Stimulated activated naive B cell treated with anti-CD40 and anti-IgM and Interleukin-4, amounts not matched to agents 10 μg/mL and 1 μg/mL and 100 μg/mL, for 72 hours (primary cell): Measurements from ENCODE around the gene CCBE1.

Experiments
- ATAC-seq, 2 donors: fragments of 150-1000 bp; cut with Tn5 transposase; replicated peaks; 2 replicates each; pipeline ENCODE4 v1.10.0; 2021; ENCODE audit warnings: moderate library complexity in 1 of 2
- DNase-seq: peaks from one replicate; pipeline ENCODE4 v3.0.0; 2021
- H3K27ac Mint-ChIP-seq: one replicate; pipeline ENCODE4 v1.8.0; 2022; ENCODE audit warnings: mild to moderate bottlenecking, mixed read lengths
- H3K27me3 Mint-ChIP-seq, 2 donors: one replicate each; pipeline ENCODE4 v1.8.0; 2022; ENCODE audit warnings: mixed read lengths in 2 of 2
- H3K36me3 Mint-ChIP-seq, 2 donors: one replicate each; pipeline ENCODE4 v1.8.0; 2022; ENCODE audit warnings: mixed read lengths in 2 of 2, mild to moderate bottlenecking in 1 of 2
- H3K4me1 Mint-ChIP-seq, 2 donors: one replicate each; pipeline ENCODE4 v1.8.0; 2022; ENCODE audit warnings: mixed read lengths in 2 of 2, mild to moderate bottlenecking in 1 of 2
- H3K4me3 Mint-ChIP-seq, 2 donors: one replicate each; pipeline ENCODE4 v1.8.0; 2022; ENCODE audit warnings: mild to moderate bottlenecking in 2 of 2, mixed read lengths in 2 of 2, moderate library complexity in 1 of 2
- H3K9me3 Mint-ChIP-seq, 2 donors: one replicate each; pipeline ENCODE4 v1.8.0; 2022; ENCODE audit warnings: mixed read lengths in 2 of 2, mild to moderate bottlenecking in 1 of 2

CCBE1 gene

GRCh38 chr18:59704146-59704545, 6.9 kb upstream of the CCBE1 start:
- H3K9me3 Mint-ChIP-seq = no peaks in the 10 kb centered on the region
- ATAC-seq = no peak
- no peak overlapping the region for H3K4me3 Mint-ChIP-seq
- H3K36me3 Mint-ChIP-seq = no peaks in the 10 kb centered on the region
- no peaks in the 10 kb centered on the region for H3K4me1 Mint-ChIP-seq
- DNase-seq = no peak
- no peak overlapping the region for H3K27ac Mint-ChIP-seq
- peaks cover under 1 to 20% of the 10 kb centered on the region in 2 donors for H3K27me3 Mint-ChIP-seq

GRCh38 chr18:59701272-59701671, 4.0 kb upstream of the CCBE1 start:
- H3K27ac Mint-ChIP-seq = no peak overlapping the region
- peaks cover 28 to 34% of the 10 kb centered on the region in 2 donors for H3K27me3 Mint-ChIP-seq
- no peak overlapping the region for H3K4me3 Mint-ChIP-seq
- ATAC-seq (no peak), DNase-seq (no peak)
- H3K9me3 Mint-ChIP-seq = no peaks in the 10 kb centered on the region
- H3K4me1 Mint-ChIP-seq = peaks cover 10 to 18% of the 10 kb centered on the region in 2 donors
- H3K36me3 Mint-ChIP-seq = no peaks in the 10 kb centered on the region

- ATAC-seq (no peak), DNase-seq (no peak)
- Mint-ChIP-seq H3K9me3 (no peaks in the 10 kb centered on the region), H3K4me3 (no peak overlapping the region), H3K36me3 (no peaks in the 10 kb centered on the region), H3K27me3 (peaks cover 35 to 39% of the 10 kb centered on the region in 2 donors), H3K27ac (peak overlapping the region; percentile 11), H3K4me1 (peaks cover 14 to 21% of the 10 kb centered on the region in 2 donors)
Measured at GRCh38 chr18:59700535-59700967, 3.3 kb upstream of the CCBE1 start.

DNA sequence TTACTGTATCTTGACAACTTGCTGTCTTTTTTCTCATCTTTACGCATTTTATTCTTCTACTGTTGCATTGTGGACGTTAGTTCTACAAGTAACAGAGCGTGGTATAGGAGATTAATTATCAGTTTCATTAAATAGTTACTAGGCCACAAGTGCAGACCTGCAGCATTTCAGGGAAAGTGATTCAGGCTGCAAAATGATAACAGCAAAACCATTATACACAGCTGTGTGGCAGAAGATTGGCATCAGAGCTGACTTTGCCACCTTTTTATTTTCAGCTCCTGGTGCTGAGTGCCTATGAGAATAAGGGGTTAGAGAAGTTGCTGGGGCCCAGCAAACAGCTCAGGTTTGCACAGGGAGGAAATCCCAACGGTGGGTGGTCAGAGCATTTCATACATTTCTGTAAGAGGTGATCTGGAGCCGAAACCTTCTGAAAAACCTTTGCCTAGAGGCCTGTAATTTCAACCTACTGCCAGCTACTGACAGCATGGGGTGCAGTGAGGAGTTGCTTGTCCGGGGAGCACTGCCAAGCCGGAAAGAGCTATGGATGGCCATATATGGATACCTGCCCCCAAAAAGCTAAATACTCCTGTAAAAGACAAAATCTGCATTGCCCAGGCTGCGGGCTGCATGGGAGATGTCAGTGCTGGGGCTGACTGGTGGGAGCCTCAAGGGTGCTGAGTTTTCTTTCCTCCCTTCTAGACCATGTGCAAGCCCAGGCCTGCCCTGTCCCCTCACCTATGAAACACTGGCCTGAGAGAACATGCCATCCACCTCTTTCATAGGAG, 2.7 kb upstream of the CCBE1 start:
- no peaks in the 10 kb centered on the region for H3K9me3 Mint-ChIP-seq
- H3K36me3 Mint-ChIP-seq = no peaks in the 10 kb centered on the region
- no peak overlapping the region for H3K4me3 Mint-ChIP-seq
- no peak for ATAC-seq
- H3K27ac Mint-ChIP-seq = peak overlapping the region; percentile 11
- H3K4me1 Mint-ChIP-seq = peaks cover 14 to 21% of the 10 kb centered on the region in 2 donors
- DNase-seq = no peak
- peaks cover 41 to 45% of the 10 kb centered on the region in 2 donors for H3K27me3 Mint-ChIP-seq

DNA sequence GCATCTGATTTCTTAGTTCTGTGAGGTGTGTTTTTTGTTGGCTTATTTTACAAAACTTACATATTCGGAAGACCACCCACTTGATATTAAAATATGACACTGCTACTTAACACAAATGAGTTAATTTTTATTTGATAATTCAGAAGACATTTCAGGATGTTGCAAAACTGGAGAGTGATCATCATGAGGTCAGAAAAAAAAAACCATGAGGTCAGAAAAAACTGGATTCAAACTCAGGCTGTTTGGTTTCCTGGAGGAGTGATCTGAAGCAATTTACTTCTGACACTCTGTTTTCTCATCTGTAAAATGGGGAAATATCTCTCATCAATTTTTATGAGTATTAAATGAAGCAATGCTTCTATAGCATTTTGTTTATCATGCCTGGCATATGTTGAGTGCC, 1.8 kb upstream of the CCBE1 start:
- H3K27ac Mint-ChIP-seq = no peak overlapping the region
- no peak for DNase-seq

DNA sequence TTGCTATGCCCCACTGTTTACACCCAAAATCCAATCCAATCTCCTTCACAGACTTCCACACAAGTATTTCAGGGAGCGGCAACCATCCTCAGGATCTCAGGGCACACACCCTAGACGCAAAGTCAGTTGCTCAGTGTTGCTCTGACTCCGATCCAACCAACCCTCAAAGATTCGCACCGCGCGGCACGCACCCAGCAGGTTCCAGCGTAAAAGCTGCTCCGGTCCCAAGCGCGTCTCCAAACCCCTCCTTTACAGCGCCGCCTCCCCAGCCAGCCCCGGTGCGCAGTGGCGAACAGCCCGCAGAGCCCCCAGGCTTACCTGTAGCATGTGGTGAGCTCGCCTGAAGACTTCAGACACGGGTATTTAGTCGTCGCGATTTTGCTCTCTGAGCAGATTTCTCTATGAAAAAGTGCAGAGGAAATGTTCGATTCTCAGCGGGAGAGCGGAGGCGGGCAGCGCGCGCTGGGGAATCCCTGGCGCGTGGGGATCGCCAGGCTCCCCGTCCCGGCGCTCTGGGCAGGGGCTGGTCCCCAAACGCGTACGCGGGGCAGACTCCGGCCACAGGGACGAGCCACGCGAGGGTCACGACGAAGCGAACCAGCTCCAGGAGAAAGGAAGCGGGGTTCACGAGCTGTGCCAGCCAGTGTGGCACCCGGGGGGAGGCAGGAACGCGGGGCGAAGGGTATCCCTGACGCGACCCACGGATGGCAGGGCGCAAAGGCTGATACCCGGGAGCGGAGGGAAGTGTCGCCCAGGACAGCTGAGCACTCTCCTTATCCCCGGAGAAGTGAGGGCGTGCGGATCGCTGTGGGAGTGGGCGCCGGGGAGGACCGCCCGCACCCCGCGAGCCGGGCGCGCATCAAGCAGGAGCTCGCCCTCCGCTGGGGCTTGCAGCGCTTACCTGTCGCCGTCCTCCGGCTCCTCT, 650 bp downstream of the CCBE1 start:
- no peaks in the 10 kb centered on the region for H3K36me3 Mint-ChIP-seq
- no peak for DNase-seq
- ATAC-seq = peak; percentile 39 to 41
- H3K27me3 Mint-ChIP-seq = peaks cover 57 to 68% of the 10 kb centered on the region in 2 donors
- H3K4me1 Mint-ChIP-seq = peaks cover 14 to 21% of the 10 kb centered on the region in 2 donors
- H3K27ac Mint-ChIP-seq = no peak overlapping the region
- H3K4me3 Mint-ChIP-seq = peak overlapping the region; percentile 37 to 67
- no peaks in the 10 kb centered on the region for H3K9me3 Mint-ChIP-seq

More for the DNA sequence above, 1.8 kb upstream of the CCBE1 start:
- no peak for ATAC-seq
- Mint-ChIP-seq H3K9me3 (no peaks in the 10 kb centered on the region), H3K4me1 (peaks cover 14 to 21% of the 10 kb centered on the region in 2 donors), H3K27me3 (peaks cover 50 to 53% of the 10 kb centered on the region in 2 donors), H3K36me3 (no peaks in the 10 kb centered on the region), H3K4me3 (no peak overlapping the region)

GRCh38 chr18:59695551-59695950, 1.7 kb downstream of the CCBE1 start:
- Mint-ChIP-seq H3K9me3 (no peaks in the 10 kb centered on the region), H3K27ac (no peak overlapping the region), H3K4me1 (peaks cover 14 to 21% of the 10 kb centered on the region in 2 donors), H3K36me3 (no peaks in the 10 kb centered on the region), H3K4me3 (no peak overlapping the region), H3K27me3 (peaks cover 59 to 78% of the 10 kb centered on the region in 2 donors)
- ATAC-seq (no peak), DNase-seq (no peak)

DNA sequence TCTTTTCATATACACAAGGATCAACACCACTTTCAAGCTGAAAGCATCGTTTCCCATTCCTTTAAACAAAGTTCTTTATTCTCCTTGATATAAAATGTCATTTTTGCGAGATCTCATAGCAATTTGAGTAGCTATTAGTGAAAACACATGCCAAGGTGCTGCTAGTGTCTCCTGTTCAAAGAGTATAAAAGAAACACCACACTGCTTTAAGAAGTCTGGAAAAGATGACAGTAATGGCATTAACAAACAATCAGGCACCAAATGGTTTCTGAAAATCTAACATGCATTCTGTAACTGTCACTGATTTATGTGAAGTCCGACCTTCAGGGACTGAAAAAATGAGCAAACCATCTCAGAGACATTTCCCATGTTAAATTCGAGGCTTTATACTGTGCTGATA, 2.4 kb downstream of the CCBE1 start:
- Mint-ChIP-seq H3K36me3 (no peaks in the 10 kb centered on the region), H3K9me3 (no peaks in the 10 kb centered on the region), H3K4me3 (no peak overlapping the region), H3K4me1 (peaks cover 14 to 21% of the 10 kb centered on the region in 2 donors), H3K27me3 (peaks cover 56 to 82% of the 10 kb centered on the region in 2 donors), H3K27ac (no peak overlapping the region)
- DNase-seq (no peak), ATAC-seq (no peak)

- no peak for ATAC-seq
- no peak for DNase-seq
- Mint-ChIP-seq H3K36me3 (no peaks in the 10 kb centered on the region), H3K4me1 (peaks cover 8 to 10% of the 10 kb centered on the region in 2 donors), H3K27me3 (peaks cover 57 to 78% of the 10 kb centered on the region in 2 donors), H3K27ac (no peak overlapping the region), H3K4me3 (no peak overlapping the region), H3K9me3 (no peaks in the 10 kb centered on the region)
Measured at GRCh38 chr18:59691996-59692395, 5.2 kb downstream of the CCBE1 start.

GRCh38 chr18:59690996-59691395, 6.2 kb downstream of the CCBE1 start:
- ATAC-seq (no peak), DNase-seq (no peak)
- no peaks in the 10 kb centered on the region for H3K9me3 Mint-ChIP-seq
- no peak overlapping the region for H3K4me3 Mint-ChIP-seq
- no peak overlapping the region for H3K27ac Mint-ChIP-seq
- peaks cover 0 to under 1% of the 10 kb centered on the region in 2 donors for H3K4me1 Mint-ChIP-seq
- H3K27me3 Mint-ChIP-seq = peaks cover 49 to 74% of the 10 kb centered on the region in 2 donors
- no peaks in the 10 kb centered on the region for H3K36me3 Mint-ChIP-seq

- no peak for ATAC-seq
- Mint-ChIP-seq H3K36me3 (no peaks in the 10 kb centered on the region), H3K27ac (no peak overlapping the region), H3K4me1 (no peaks in the 10 kb centered on the region), H3K4me3 (no peak overlapping the region), H3K27me3 (peaks cover 45 to 68% of the 10 kb centered on the region in 2 donors), H3K9me3 (no peaks in the 10 kb centered on the region)
- DNase-seq = no peak
Measured at GRCh38 chr18:59690186-59690982, 6.8 kb downstream of the CCBE1 start.

GRCh38 chr18:59689756-59690155, 7.5 kb downstream of the CCBE1 start:
- no peaks in the 10 kb centered on the region for H3K36me3 Mint-ChIP-seq
- H3K4me1 Mint-ChIP-seq = no peaks in the 10 kb centered on the region
- DNase-seq (no peak), ATAC-seq (no peak)
- H3K9me3 Mint-ChIP-seq = no peaks in the 10 kb centered on the region
- peaks cover 38 to 62% of the 10 kb centered on the region in 2 donors for H3K27me3 Mint-ChIP-seq
- no peak overlapping the region for H3K4me3 Mint-ChIP-seq
- no peak overlapping the region for H3K27ac Mint-ChIP-seq

- DNase-seq = no peak
- Mint-ChIP-seq H3K9me3 (no peaks in the 10 kb centered on the region), H3K4me3 (no peak overlapping the region), H3K36me3 (no peaks in the 10 kb centered on the region), H3K4me1 (no peaks in the 10 kb centered on the region), H3K27me3 (peaks cover 30 to 33% of the 10 kb centered on the region in 2 donors), H3K27ac (no peak overlapping the region)
- no peak for ATAC-seq
Measured at GRCh38 chr18:59686260-59686659, 11.0 kb downstream of the CCBE1 start.

DNA sequence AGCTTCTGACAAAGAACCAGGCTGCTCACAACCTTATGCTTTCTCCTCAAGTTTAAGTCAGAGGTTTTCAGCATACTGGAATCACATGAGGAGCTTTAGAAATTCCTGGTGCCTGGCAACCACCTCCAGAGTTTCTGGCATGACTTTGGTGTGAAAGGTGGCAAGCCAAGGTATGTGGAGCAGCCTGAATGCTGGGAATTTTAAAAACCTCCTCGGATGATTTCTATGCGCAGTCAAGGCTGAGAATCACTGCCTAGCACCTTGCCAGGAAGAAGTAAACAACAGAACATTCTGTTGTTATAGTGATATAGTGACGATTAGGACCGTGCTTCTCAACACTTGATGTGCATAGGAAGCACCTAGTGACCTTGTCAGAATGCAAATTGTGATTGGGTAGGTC, 11.7 kb downstream of the CCBE1 start:
- Mint-ChIP-seq H3K4me1 (no peaks in the 10 kb centered on the region), H3K27ac (no peak overlapping the region), H3K9me3 (no peaks in the 10 kb centered on the region), H3K36me3 (no peaks in the 10 kb centered on the region), H3K27me3 (peaks cover 26% of the 10 kb centered on the region in 2 donors), H3K4me3 (no peak overlapping the region)
- DNase-seq (no peak), ATAC-seq (no peak)
